DMS53 treated with DMSO at 0.1 percent for 48 hours (cell line): Measurements from ENCODE around the gene LAMB3.

ENCODE experiments used
- DNase-seq: peaks from one replicate; lab custom pipeline; 2025; ENCODE audit not compliant: unreplicated experiment; lab: John Stamatoyannopoulos, UW

The LAMB3 gene

GRCh38 chr1:209618756-209619420 is 33.3 kb downstream of the LAMB3 start:
- DNase-seq = no peak

- DNase-seq = no peak
Measured at GRCh38 chr1:209618291-209618690, 33.9 kb downstream of the LAMB3 start.

GRCh38 chr1:209617755-209618154 is 34.5 kb downstream of the LAMB3 start:
- no peak for DNase-seq

GRCh38 chr1:209617047-209617673 is 35.1 kb downstream of the LAMB3 start:
- DNase-seq = no peak

- no peak for DNase-seq
Measured at GRCh38 chr1:209616366-209617046, 35.7 kb downstream of the LAMB3 start.

GRCh38 chr1:209614906-209615305 is 37.3 kb downstream of the LAMB3 start:
- no peak for DNase-seq

GRCh38 chr1:209614151-209614420 is 38.1 kb downstream of the LAMB3 start:
- no peak for DNase-seq

GRCh38 chr1:209613400-209614150 is 38.6 kb downstream of the LAMB3 start:
- DNase-seq = no peak

GRCh38 chr1:209612646-209613399 is 39.4 kb downstream of the LAMB3 start:
- DNase-seq = no peak

GRCh38 chr1:209611771-209612570 is 40.3 kb downstream of the LAMB3 start:
- no peak for DNase-seq

GRCh38 chr1:209610631-209610905 is 41.7 kb downstream of the LAMB3 start:
- DNase-seq = no peak

GRCh38 chr1:209609791-209610630 is 42.2 kb downstream of the LAMB3 start:
- DNase-seq = no peak

- no peak for DNase-seq
Measured at GRCh38 chr1:209609041-209609790, 43.0 kb downstream of the LAMB3 start.

- DNase-seq = no peak
Measured at GRCh38 chr1:209607795-209608178, 44.4 kb downstream of the LAMB3 start.

- DNase-seq = no peak
Measured at GRCh38 chr1:209607102-209607794, 45.0 kb downstream of the LAMB3 start.

GRCh38 chr1:209603877-209604276 is 48.3 kb downstream of the LAMB3 start:
- no peak for DNase-seq

- peak; percentile 34 for DNase-seq
Measured at GRCh38 chr1:209601809-209602657, 50.2 kb downstream of the LAMB3 start.
